Fibroblast of peridontal ligament (primary cell): ENCODE data around the gene ARMS2.

Experiments used
- DNase-seq: peaks from one replicate; pipeline ENCODE4 v3.0.0-alpha.2; 2010; ENCODE audit errors: extremely low read depth

Gene ARMS2

DNA sequence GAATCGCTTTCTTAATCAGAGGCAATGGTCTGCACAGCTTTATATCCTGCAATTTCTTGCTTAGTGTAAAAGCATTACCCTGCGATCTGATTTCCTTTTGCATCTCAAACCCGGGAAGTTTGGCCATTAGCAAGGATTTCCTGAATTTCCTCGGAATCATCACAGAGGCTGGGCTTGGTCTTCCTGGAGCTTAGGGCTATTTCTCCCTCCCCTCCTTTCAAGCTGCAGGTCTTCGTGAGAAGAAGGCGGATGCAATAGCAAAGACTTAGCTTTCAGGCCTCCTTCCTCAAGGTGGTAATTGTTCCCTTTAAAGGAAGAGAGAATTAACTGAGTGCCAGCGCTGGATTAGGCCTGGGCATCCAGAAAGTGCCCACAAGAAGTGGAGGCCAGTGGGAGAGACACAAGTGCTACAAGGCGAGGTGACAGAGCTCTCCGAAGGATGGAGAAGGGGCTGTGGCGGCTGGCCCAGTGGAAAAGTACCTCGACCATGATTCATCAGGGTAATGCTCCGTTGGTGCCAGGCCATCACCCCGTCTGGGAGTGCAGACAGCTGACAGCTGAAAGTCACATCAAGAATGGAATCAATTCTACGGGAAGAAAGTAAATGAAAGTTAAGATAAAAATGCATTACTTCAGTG is 4.0 kb upstream of the ARMS2 start:
- no peak for DNase-seq

GRCh38 chr10:122454071-122454470 is 382 bp upstream of the ARMS2 start:
- no peak for DNase-seq

DNA sequence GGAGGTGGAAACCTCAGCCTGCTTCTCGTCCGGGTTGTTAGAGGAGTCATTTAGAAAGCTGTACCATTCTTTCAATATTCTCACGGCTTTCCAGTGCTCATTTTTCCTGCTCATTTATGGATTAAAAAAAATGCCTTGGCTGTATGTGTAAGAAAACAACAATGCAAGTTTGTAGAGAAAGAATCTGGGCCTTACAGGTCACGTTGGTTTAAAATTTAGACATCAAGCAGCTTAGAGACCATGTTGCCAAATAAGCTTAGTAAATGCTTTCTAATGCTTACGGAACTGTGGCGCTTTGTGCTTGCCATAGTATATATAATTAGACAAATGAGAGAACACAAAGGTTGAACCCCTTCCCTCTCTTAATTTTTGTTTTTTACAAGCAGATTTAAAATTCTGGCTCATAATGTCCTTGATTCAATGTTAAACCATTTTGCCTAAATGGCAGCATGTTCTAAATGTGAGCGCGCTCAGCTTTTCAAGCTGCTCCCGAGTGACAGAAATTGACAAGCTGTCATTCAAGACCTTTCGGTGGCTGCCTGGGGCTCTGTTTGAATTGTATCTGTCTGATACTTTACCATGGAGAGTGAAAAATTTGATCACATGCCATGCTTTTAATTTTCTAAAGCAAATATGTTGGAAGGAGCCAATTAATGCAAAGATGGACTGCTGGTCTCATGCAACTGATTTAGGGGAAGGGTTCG is 1.1 kb downstream of the ARMS2 start:
- DNase-seq = no peak

GRCh38 chr10:122457934-122458333 is 3.5 kb downstream of the ARMS2 start:
- DNase-seq = no peak

GRCh38 chr10:122458693-122459092 is 4.2 kb downstream of the ARMS2 start:
- no peak for DNase-seq

- DNase-seq = peak; percentile 44
These were observed 5.3 kb downstream of the ARMS2 start for GRCh38 chr10:122459561-122460273.

GRCh38 chr10:122460891-122461293 is 6.4 kb downstream of the ARMS2 start:
- no peak for DNase-seq

- peak; percentile 65 for DNase-seq
These were observed 6.9 kb downstream of the ARMS2 start, which contains the start of gene HTRA1 for GRCh38 chr10:122461367-122461728. HTRA1 (plus strand) TSS chr10:122461553; CDS start chr10:122461653, 100 bp downstream.

GRCh38 chr10:122461729-122462532 is 7.5 kb downstream of the ARMS2 start:
- no peak for DNase-seq

DNA sequence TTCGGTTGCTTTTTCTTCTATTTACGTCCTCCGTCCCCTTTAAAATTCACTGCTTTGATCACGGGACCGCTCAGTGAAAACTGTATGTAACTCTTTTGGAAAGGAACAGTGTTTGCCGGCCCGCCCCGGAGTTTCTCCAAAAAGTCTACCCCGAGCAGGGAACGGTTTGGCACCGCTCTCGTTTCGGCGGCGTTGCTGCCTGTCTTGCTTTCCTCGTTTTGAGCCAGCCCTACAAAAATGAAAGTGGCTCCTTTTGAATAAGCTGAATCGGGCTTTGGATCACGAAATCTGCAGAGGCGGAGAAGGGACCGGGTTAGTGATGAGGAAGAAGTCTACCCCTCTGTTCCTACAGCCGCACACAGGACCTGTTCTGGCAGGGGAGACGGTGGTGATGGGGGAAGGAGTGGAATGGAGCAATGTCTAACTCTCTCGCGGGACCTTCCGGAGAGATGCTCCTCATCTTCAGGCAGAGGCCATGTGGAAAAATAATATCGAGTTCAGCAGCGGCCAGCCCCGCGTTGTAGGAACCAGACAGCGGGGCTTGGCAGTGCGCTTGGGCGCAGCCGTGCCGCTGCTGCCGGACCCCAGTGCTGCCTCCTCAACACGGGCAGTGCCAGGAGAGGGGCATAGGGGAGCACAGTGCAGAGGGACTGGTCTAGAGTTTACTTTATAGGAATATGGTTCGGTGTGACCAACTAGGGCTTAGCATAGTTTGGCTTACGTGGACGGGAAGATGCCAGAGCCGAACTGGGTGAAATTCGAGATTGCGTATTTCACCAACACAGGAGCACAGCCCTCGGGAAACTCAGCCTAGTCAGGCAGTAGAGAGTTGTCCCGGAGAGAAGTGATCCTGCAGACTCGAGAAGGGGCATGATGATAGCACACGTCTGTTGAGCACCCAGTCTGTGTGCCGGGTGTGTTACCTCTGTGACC is 8.3 kb downstream of the ARMS2 start:
- peak; percentile 69 for DNase-seq

DNA sequence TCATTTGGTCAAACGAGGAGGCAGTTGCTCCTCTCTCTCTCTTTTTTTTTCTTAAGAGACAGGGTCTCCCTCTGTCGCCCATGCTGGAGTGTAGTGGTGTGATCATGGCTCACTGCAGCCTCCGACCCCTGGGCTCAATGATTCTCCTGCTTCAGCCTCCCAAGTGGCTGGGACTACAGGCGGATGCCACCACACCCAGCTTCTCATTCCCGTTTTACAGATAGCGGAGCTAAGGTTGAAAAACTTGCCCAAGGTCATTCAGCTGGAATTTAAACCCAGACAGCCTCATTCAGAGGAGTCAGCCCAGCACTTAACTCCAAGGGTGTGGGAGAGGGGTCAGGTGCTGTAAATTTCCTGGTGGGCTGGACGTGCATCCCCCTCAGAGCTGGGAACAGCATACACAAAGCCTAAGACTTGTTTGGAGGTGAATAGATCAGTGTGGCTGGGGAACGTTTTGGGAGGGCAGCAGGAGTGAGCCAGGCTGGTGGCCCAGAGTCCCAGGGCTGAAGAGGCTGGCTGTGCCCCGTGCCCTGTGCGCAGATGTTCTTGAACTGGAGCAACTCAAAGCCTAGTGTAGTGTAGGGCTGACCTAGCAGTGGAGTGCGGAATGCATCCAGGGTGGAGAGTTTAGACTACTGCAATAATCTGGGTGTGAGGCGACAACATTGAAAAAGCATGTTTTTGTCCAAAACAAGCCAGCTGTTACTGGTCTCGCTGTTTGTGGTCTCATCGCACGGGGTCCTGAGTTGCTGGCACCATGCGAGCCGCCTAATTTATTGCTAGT is 9.2 kb downstream of the ARMS2 start:
- DNase-seq = no peak

- no peak for DNase-seq
These were observed 9.7 kb downstream of the ARMS2 start for GRCh38 chr10:122464250-122464510.

DNA sequence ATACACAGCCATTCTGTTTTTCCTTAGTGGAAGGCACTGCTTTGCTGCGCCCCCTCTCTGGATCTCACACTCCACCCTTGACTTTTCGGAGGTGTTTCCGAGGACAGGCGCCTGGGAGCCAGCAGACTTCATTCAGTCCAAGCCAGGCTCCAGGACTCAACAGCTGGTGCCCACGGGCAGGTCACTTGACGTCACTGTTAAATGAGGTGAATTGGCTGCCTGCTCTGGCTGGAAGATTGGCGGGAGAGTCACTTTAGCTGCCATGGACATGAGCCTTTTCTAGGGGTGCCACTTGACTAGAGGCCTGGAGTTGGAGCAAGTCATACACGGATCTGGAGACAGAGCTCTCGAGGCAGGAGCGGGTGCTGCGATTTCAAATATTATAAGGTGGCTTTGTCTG is 10.1 kb downstream of the ARMS2 start:
- no peak for DNase-seq

GRCh38 chr10:122465401-122466040 is 11.1 kb downstream of the ARMS2 start:
- no peak for DNase-seq

DNA sequence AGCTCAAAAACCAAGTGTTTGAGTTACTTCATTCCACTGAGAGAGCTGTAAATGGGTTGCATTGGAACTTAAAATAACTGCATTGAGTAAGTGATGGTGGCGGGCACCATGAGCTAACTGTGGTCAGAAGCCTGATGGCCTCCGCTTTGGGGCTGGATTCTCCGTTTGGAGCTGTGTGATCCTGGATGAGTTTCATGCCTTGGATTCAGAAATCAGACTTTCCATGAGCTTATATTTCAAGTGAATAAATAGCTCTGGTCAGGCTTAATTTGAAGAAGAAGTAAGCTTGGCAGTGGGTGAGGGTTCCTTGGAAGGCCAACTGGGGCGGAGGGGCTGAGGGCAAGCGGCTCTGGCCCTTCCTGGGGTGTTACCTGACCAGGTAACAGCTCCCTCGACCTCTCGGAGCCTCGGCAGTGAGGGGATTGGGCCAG is 12.5 kb downstream of the ARMS2 start:
- no peak for DNase-seq

GRCh38 chr10:122467701-122468100 is 13.2 kb downstream of the ARMS2 start:
- no peak for DNase-seq

- no peak for DNase-seq
These were observed 14.0 kb downstream of the ARMS2 start for GRCh38 chr10:122468307-122468925.

DNA sequence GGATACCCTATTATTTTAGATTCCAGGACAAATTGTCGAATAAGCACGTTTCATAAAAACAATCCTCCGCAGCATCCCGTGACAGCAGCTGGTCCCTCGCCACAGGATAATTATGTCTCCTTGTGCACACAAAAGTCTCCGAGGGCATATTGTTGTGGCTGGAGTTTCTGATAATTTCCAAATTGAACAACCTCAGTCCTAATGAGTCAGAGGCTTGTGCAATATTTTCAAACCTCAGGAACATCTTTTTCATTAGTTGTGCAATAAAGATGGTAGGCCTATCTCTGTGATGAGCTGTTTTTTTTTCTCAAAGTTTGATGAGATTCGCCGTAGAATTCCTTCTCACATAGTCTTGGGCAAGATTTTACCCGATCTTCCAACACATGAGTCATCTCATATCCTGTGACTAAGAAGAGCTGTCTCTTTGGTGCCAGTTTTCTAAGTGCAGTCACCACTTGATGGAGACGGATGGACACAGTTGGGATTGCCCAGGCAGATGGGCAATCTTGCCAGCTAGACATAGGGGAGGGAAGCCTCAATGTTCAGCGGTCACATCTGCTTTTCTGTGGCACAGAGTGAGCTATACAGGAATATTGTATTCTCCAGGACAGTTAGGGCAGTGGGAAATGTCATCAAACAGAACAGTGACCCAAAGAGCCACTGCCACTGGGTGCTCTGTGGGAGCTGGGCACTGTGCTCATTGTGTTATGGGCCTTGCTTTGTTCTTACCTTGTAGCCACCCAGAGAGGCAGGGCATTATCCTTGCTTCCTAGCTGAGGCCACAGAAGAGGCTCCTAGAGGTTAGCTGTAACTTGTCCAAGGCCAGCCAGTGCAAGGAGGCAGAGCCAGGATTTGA is 14.7 kb downstream of the ARMS2 start:
- DNase-seq = peak; percentile 98

- no peak for DNase-seq
These were observed 15.4 kb downstream of the ARMS2 start for GRCh38 chr10:122469848-122470247.
